OCI-M2 (cell line): Measurements from ENCODE around the gene BEND7.
"Not testable (repeated sequence)": the region's sequence is repeated elsewhere in the genome, so short reads cannot be mapped to it uniquely, and the experiment has no call there.

Source experiments
- DNase-seq: peaks from one replicate; lab custom pipeline; 2025; ENCODE audit not compliant: unreplicated experiment; lab: John Stamatoyannopoulos, UW

BEND7 gene

GRCh38 chr10:13483951-13484350, 44.9 kb downstream of the BEND7 start:
- no peak for DNase-seq

DNA sequence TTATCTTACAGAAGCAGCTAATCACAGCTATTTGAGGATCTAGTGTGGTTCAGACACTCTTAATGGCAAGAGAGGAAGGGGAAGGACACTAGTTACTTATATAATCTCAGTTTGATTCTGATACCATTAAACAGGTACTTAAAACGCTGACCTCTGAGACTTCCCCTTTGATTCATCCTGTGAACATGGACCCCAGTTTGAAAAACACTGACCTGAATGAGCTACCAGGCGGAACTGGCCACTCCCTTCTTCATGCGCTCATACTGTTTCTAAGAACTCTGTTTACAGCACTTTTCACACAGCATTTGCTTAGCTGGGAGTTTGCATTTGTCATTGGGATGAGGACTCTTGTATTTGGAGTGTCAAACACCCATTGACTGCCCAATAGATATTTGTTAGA, 45.7 kb downstream of the BEND7 start:
- no peak for DNase-seq

- DNase-seq = no peak
These were observed 47.1 kb downstream of the BEND7 start for GRCh38 chr10:13481690-13482089.

- no peak for DNase-seq
These were observed 53.7 kb downstream of the BEND7 start for GRCh38 chr10:13475124-13475523.

DNA sequence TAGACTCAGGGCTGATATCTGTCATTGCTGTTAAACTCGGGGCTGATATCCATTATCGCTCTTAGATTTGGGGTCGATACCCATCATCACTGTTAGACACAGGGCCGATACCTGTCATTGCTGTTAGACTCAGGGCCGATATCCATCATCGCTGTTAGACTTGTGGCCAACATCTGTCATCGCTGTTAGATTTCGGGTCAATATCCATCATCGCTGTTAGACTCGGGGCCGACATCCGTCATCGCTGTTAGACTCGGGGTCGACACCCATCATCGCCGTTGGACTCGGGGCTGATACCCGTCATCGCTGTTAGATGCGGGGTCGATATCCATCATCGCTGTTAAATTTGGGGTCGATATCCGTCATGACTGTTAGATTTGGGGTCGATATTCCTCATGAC, 54.8 kb downstream of the BEND7 start:
- DNase-seq = no peak

GRCh38 chr10:13472359-13472758, 56.5 kb downstream of the BEND7 start:
- DNase-seq = no peak

GRCh38 chr10:13470270-13470669, 58.5 kb downstream of the BEND7 start:
- DNase-seq = no peak

DNA sequence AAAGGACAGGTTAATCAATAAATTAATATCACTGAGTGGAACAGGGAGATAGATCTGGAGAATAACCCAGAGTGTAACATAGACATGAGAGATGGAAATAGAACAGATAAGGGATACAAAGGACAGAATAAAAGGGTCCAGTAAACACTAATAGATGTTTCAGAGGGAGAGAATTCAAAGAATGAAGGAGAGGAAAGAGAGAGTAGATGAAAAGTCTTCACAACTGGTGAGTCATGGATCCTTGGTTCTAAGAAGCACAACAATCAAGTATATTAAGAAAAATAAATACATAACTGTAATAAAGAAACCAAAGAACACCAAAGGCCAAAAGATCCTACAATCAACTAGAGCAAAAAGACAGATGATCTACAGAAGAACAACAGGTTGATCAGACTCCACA, 66.3 kb downstream of the BEND7 start:
- DNase-seq = no peak

- DNase-seq = no peak
These were observed 70.2 kb downstream of the BEND7 start for GRCh38 chr10:13458687-13459012.

- DNase-seq = no peak
These were observed 70.7 kb downstream of the BEND7 start for GRCh38 chr10:13457958-13458686.

DNA sequence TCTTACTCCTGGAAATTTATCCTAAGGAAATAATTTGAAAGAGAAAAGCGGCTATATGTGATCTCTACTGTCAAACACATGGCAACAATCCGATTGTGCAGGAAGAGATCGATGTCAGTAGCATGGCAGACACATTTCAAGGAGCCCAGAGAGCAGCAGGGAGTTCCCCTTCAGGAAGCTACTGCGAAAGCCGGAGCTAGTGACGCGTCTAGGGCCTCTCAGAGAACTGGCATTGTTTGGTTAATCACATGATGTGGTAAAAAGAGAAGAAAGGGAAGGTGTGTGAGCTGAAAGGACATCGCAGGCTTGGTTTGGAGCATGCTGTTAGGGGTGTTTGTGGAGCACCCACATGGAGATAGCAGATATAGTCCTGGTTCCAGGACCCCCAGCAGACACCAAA, 74.9 kb downstream of the BEND7 start:
- DNase-seq = no peak

DNA sequence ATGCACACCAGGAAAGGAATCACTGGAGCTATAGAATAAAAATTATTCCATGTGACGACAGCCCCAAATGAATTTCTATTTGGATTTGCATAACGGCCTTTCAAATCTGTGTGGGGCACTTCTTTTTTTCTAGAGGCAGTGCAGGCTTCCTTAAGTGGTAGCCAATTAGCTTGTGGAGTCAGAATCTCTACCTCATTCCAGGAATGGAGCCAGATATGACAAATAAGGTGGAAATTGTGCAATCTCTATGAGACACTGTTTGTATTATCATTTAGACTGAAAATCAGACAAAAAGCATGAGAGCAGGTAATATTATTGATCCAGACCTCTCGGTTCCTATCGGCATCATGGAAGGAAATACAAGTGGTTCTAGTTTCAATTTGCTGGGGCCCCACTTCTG, 78.7 kb downstream of the BEND7 start:
- no peak for DNase-seq

DNA sequence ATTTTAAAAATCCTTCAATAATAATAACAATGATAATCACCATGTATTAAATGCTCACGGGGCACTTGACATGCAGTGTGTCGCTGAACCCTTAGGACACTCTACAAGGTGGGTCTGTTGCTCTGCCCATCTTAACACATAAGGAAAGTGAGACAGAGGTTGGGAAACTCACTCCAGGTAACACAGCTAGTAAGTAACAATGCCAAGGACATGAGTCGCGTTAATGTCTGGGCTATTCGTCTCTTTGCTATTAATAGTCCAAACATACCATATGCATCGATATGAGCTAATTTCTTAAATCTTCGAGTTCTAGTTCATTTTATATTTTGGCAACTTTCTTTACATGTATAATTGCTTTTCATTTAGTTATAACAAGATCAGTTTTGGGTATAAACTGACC, 79.5 kb downstream of the BEND7 start:
- DNase-seq = no peak

DNA sequence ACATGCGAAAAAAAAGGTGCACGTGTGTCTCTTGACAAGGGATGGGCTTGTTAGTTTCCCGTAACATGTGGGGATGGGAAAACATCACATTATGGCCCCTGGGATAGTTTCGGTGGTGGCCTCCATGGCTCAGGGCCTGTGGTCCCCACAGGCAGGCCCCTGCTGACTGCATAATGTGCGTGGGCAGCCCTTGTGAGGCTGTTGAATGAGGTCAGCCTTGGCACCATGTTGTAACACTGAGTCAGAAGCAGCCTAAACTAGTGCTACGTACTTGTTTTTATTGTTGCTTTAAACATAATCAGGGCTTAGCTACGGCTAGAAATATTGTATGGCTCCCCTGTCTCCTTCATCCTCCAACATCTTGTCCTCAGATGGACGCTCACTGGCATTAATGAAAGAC, 80.6 kb downstream of the BEND7 start:
- no peak for DNase-seq

GRCh38 chr10:13445656-13446400, 83.0 kb downstream of the BEND7 start:
- no peak for DNase-seq

- DNase-seq = no peak
These were observed 87.3 kb downstream of the BEND7 start for GRCh38 chr10:13441476-13441875.

DNA sequence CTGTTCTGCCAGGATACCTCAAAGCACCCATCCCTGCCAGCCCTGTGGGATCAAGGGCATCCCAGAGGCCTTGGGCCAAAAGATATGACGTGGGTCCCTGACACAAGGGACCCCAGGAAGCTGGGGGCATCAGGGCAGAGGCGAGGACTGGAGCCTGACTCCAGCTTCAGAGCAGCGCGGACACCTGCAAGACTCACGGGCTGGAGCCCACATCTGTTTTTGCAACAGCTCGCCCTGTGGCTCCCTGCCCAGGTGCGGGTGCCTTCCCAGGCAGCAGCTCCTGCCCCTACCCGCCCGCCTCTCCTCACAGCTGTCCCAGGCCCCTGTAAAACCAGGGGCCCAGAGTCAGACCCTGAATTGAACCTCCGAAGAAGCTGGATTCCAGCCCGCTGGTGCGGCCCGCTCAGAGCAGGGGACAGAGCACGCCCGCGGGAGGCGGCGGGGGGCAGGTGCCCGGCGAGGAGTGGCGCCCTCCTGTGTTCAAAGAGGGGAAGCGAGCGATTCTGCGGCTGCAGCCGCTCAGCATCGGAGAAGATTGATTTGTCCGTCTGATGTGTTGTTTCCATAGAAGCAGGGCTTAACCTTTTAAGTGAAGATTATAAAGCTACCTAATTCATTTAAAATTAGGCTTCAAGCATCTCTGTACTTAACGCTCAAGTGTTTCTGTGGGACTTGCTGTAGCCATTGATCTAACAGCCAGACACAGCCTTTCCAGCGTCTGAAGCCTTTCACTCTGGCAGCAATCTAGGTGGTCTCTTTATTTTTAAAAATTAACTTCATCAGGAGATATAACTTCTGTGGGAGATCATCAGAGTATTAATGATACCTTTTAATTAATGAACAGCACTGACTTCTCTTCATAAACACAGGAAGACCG, 88.4 kb downstream of the BEND7 start:
- no peak for DNase-seq

DNA sequence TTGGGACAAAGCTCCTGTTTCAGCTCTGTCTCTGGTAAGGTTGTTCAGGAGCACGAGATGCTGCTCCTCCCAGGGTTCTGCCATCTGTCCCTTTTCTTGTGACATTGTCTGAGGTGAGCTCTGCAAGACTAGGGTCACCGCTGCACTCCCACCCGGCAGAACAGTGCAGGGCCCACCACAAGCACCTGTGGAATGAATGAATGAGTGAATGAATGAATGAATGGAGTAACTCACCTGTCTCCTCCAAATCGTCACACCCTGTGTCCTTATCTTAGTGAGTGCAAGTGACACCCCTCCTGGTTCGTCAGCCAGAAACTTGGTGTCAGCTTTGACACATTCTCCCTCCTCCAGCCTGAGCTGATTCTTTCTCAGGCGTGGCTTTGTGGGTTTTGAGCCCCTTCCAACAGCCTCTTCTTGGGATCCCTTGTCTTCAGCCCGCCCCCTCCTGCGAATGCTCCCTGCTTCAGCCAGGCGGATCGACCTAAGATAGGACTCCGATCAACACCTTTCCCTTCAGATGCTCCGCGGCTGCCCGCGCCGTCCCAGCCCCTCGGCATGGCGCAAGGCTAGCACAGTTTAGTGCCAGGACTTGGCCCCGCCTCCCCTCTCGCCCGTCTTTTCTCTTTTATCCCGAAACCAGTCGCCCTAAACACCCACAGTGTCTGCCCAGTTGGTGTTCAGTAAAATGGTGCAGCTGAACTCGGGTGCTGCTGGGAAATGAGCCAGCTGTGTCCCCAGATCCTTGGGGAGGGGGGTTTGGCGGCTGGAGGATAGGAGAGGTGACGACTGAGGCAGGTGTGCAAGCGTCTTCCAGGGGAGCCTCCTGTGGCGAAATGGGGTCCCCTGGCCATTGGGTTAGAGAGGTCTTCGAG, 89.3 kb downstream of the BEND7 start:
- DNase-seq = no peak

- DNase-seq = no peak
These were observed 91.7 kb downstream of the BEND7 start for GRCh38 chr10:13437026-13437555.

- not testable (repeated sequence) for DNase-seq
These were observed 100.9 kb downstream of the BEND7 start for GRCh38 chr10:13427943-13428342.

DNA sequence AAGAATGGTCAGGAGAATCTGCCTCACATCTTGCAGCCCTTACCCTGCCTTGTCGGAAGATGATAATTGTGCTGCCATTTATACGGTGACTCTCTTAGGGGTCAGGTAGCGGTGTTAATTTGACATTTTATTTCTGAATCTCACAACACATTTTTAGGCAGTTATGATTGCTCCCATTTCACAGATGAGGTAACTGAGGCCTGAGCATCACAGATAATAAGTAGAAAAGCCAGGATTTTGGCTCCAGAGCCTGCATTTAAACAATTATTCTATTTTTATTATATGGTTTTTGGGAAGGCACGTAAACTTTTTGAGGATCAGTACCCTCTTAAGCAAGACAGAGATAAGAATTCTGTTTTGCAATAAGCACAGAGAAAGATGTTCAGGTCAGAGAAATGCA, 103.4 kb downstream of the BEND7 start:
- no peak for DNase-seq
